Astrocyte of the cerebellum (primary cell): ENCODE data around the gene ARHGEF19.
A peak's percentile ranks its signal among the peaks of the same experiment; 100 is the strongest.

Source experiments
- DNase-seq: peaks from one replicate; pipeline ENCODE4 v3.0.0-alpha.2; 2011; ENCODE audit warnings: low read depth
- H3K4me3 ChIP-seq: 2 replicates; pipeline ENCODE4 v1.5.1; 2011; ENCODE audit warnings: mild to moderate bottlenecking, low read depth, low read length, moderate library complexity
- CTCF ChIP-seq: IDR thresholded peaks from 2 replicates; pipeline ENCODE4 v1.5.1; 2012; ENCODE audit warnings: low read length, low read depth, moderate library complexity, mild to moderate bottlenecking; ENCODE audit errors: missing control alignments
- in situ Hi-C: cut with HindIII; loops from 2 replicates; pipeline ENCODE4 v1.10.0; 2017; ENCODE audit warnings: low sequenced_read_pairs

The ARHGEF19 gene

DNA sequence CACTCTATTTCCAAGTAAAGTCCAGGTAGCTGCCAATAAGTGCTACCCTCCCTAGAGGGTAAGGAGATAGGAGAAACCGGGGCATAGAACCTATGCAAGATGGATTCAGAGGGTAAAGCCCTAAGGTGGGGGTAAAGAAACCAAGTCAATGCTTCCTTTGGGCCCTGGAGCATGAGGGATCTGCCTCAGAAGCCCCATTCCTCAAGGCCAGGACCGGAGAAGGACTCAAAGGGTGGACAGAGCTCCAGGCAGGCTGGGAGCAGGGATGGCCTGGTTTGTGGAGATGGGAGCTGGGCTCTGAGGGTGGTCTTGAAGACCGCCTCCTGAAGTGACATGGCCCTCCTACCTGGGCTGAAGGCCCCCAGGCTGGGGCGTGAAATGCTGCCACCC lies 60.5 kb downstream of the ARHGEF19 start:
- in situ Hi-C loops: no loop called here
- peak overlapping the region; percentile 93 for H3K4me3 ChIP-seq
- no peak for DNase-seq
- no peak for TF ChIP-seq CTCF

- in situ Hi-C loops: no loop called here
- TF ChIP-seq CTCF: no peak
- no peak for DNase-seq
- H3K4me3 ChIP-seq: peak overlapping the region; percentile 93
Measured at GRCh38 chr1:16151196-16151994, 61.1 kb downstream of the ARHGEF19 start.

DNA sequence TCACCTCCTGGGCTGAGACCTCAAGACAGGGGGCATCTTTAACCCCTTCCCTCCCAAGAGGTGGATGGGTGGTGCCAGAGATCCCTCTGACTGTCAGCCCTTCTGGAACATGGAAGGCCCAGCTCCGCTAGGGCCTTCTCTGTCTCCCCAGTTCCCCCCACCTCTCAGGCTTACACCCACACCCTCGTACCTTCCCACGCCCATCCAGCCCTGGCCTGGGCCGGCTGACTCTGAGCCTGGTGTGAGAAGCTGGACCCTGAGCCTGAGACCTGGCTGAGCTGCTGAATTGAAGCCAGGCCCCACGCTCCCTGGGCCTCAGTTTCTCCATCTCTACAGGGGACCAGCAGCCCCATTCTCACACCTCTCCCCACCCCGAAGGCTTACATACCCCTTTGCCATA lies 61.9 kb downstream of the ARHGEF19 start:
- no peak for DNase-seq
- no peak overlapping the region for H3K4me3 ChIP-seq
- no peak for TF ChIP-seq CTCF
- in situ Hi-C loops: no loop called here

DNA sequence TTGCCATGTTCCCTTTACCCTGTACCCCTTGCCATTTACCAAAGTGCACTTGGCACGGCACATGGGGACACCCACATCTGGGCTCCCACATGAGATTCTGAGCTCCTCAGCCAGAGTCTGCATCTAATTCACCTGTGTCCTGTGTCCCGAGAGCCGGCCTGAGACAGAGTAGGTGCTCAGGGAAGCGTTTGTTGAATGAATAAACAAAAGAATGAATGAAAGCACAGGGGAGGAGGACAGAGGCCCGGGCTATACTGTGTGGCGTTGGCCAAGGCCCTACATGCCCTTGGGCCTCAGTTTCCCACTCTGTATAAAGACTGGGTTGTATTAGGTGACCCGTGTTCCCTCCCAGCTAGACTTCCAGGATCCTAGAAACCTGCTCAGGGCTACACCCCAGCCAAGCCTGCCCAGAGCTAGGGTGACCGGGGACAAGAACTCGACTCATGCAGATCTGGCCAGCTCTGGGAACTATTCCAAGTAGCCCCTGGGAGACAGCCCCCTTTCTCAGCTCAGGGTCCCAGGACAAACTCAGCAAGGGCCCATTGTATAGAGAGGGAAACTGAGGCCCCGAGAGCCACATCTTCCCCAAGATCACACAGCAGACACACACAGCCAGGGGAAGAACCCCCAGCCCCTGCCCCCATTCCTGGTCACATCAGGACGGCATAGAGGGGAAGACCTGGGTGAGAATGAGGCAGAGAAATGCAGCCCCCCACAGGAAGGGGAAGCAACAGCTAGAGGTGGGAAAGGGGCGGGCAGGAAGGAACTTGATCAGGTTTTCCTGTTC lies 62.6 kb downstream of the ARHGEF19 start:
- DNase-seq: no peak
- no peak overlapping the region for H3K4me3 ChIP-seq
- in situ Hi-C loops: no loop called here
- no peak for TF ChIP-seq CTCF

- DNase-seq: no peak
- no peak overlapping the region for H3K4me3 ChIP-seq
- TF ChIP-seq CTCF: no peak
- in situ Hi-C loops: no loop called here
Measured at GRCh38 chr1:16149146-16149545, 63.3 kb downstream of the ARHGEF19 start.

DNA sequence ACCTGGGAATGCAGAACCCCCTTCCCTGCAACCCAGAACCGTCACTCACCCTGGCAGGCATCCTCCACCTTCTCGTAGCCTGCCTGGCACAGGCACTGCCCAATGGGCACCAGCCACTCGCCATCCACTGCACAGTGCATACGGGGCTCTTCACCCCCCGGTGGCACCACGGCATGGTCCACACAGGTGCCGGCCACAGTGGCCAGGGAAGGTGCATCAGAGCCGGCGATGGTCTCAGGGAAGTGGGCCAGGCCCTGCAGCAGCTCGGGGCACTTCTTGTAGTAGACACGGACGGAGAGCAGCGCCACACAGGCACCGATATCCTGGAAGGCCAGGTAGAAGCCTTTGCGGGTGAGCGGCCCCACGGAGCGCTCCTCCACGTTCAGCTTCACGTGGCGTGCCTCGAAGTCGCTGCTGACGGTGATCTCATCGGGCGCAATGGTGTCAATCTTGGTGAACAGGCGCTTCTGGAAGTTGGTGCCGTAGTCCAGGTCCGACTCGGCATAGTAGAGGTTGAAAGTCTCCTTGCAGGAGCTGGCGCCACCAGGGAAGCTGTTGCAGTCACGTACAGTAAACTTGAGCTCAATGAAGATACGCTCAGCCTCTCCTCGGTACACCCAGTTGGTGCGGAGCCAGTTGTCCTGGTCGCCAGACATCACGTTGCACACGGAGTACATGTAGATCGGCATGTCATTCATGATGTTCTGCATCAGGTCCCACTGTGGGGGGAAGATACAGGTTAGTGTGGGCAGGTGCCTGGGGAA lies 63.9 kb downstream of the ARHGEF19 start:
- in situ Hi-C loops: no loop called here
- no peak overlapping the region for H3K4me3 ChIP-seq
- DNase-seq: no peak
- no peak for TF ChIP-seq CTCF
